Colonic mucosa (tissue), 4 donors: ENCODE results near the gene TEX54. TPM values are rescaled to one million over a fixed set of nuclear protein-coding genes. Genes with fewer than 3 reads are reported as not detected.

Experiments used
- DNase-seq: peaks from one replicate; pipeline ENCODE4 v3.0.0-alpha.2; 2020
- H3K27ac ChIP-seq: fragments of 200-600 bp; one replicate; pipeline ENCODE4 v1.8.0; 2021
- H3K27me3 ChIP-seq: fragments of 200-600 bp; one replicate; pipeline ENCODE4 v1.8.0; 2021
- H3K36me3 ChIP-seq: fragments of 200-600 bp; one replicate; pipeline ENCODE4 v1.8.0; 2021
- H3K4me1 ChIP-seq: fragments of 200-600 bp; one replicate; pipeline ENCODE4 v1.8.0; 2021; ENCODE audit warnings: mild to moderate bottlenecking
- H3K4me3 ChIP-seq: fragments of 200-600 bp; one replicate; pipeline ENCODE4 v1.8.0; 2021
- H3K9ac ChIP-seq, 2 donors: one replicate each; pipeline ENCODE4 v1.7.0; 2013; ENCODE audit warnings: control low read depth in 2 of 2, low read depth in 2 of 2, low read length in 2 of 2
- H3K9me3 ChIP-seq: fragments of 200-600 bp; one replicate; pipeline ENCODE4 v1.8.0; 2021
- intact Hi-C: fragments of 100-400 bp; cut with DNase I; formaldehyde crosslinking; loops from one replicate; pipeline ENCODE4 v1.14.1; 2022
- total RNA-seq, 2 donors: library from RNA; stranded (reverse); fragmentation: NEBNext Ultra II Directional in 1 of 2; extraction: Animal tissue kit (Norgen Biotek cat#: 25700) in 1 of 2; gene quantifications; one replicate each; pipeline ENCODE4 v1.2.1, GENCODE V29; 2021
- TF ChIP-seq, protein P1 (sequence below): fragments of 200-600 bp; IDR thresholded peaks from one replicate; pipeline ENCODE4 v1.8.0; 2022; ENCODE audit warnings: antibody characterized with exemption, mild to moderate bottlenecking
- donor health status: healthy.
- donor health status: DM: no; HTN: no; CAD: no.
- donor health status: DM: no; HTN: no; CAD: no.

TEX54 gene
- total RNA-seq, 2 donors from 2014 or later = not detected

GRCh38 chr11:62853279-62853965, 20.8 kb upstream of the TEX54 start:
- intact Hi-C loops = no loop called here
- no peak overlapping the region for H3K27ac ChIP-seq
- no peaks in the 10 kb centered on the region for H3K27me3 ChIP-seq
- H3K4me3 ChIP-seq = peak overlapping the region; percentile 87
- TF ChIP-seq, protein P1, sequence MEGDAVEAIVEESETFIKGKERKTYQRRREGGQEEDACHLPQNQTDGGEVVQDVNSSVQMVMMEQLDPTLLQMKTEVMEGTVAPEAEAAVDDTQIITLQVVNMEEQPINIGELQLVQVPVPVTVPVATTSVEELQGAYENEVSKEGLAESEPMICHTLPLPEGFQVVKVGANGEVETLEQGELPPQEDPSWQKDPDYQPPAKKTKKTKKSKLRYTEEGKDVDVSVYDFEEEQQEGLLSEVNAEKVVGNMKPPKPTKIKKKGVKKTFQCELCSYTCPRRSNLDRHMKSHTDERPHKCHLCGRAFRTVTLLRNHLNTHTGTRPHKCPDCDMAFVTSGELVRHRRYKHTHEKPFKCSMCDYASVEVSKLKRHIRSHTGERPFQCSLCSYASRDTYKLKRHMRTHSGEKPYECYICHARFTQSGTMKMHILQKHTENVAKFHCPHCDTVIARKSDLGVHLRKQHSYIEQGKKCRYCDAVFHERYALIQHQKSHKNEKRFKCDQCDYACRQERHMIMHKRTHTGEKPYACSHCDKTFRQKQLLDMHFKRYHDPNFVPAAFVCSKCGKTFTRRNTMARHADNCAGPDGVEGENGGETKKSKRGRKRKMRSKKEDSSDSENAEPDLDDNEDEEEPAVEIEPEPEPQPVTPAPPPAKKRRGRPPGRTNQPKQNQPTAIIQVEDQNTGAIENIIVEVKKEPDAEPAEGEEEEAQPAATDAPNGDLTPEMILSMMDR = no peak
- no peaks in the 10 kb centered on the region for H3K9me3 ChIP-seq
- H3K36me3 ChIP-seq = peaks cover 6% of the 10 kb centered on the region
- DNase-seq = no peak
- H3K9ac ChIP-seq = peak overlapping the region in 1 of 2 donors; percentile 98
- peaks cover 10% of the 10 kb centered on the region for H3K4me1 ChIP-seq

GRCh38 chr11:62852523-62853188, 20.0 kb upstream of the TEX54 start:
- peaks cover 6% of the 10 kb centered on the region for H3K36me3 ChIP-seq
- intact Hi-C loops = no loop called here
- H3K27me3 ChIP-seq = no peaks in the 10 kb centered on the region
- no peak for DNase-seq
- TF ChIP-seq, protein P1 = no peak
- H3K9me3 ChIP-seq = no peaks in the 10 kb centered on the region
- H3K27ac ChIP-seq = no peak overlapping the region
- peak overlapping the region in 1 of 2 donors; percentile 44 for H3K9ac ChIP-seq
- no peak overlapping the region for H3K4me3 ChIP-seq
- peaks cover 10% of the 10 kb centered on the region for H3K4me1 ChIP-seq

DNA sequence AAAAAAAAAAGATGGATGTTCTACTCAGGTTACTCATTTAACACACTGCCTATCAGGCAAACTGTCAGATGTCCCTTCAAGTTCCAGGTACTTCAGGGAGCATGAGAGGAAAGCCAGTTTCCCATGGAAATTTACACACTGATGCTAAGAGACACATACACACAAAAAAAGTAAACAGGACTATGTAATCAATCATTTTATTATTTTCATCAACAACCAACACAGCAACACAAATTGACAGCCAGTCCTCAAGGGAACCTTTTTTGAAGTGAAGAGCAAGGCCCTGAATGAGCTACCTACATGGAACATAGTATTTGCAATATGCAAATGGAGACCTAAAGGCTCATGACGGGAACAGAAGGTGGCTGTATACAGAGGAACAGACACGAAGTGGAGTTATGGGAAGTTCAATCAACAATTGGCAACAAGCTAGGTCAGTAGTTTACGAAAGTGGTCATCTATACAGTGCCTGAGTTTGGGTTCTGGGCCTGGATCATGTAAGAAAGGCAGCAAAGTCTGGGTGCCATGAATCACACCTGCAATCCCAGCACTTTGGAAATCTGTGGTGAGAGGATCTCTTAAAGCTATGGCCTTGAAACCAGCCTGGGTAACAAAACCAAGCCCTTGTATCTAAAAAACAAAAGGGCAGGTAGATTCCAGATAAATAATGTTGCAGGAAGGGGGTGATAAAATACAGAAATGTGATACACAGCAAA, 19.3 kb upstream of the TEX54 start:
- intact Hi-C loops = no loop called here

GRCh38 chr11:62850911-62851806, 18.5 kb upstream of the TEX54 start:
- Histone ChIP-seq H3K27ac (no peak overlapping the region), H3K36me3 (peaks cover 6% of the 10 kb centered on the region), H3K4me3 (no peak overlapping the region), H3K9ac (no peak overlapping the region), H3K27me3 (no peaks in the 10 kb centered on the region), H3K4me1 (peaks cover 10% of the 10 kb centered on the region), H3K9me3 (no peaks in the 10 kb centered on the region)
- intact Hi-C loops = no loop called here
- TF ChIP-seq, protein P1 = no peak
- no peak for DNase-seq

More for the DNA sequence above, 19.3 kb upstream of the TEX54 start:
- TF ChIP-seq, protein P1 = no peak
- peak overlapping the region in 1 of 2 donors; percentile 10 for H3K9ac ChIP-seq
- H3K4me1 ChIP-seq = peaks cover 10% of the 10 kb centered on the region
- no peaks in the 10 kb centered on the region for H3K9me3 ChIP-seq
- peaks cover 6% of the 10 kb centered on the region for H3K36me3 ChIP-seq
- DNase-seq = no peak
- H3K27me3 ChIP-seq = no peaks in the 10 kb centered on the region
- H3K27ac ChIP-seq = no peak overlapping the region
- H3K4me3 ChIP-seq = no peak overlapping the region

GRCh38 chr11:62847767-62848314, 15.2 kb upstream of the TEX54 start:
- H3K27me3 ChIP-seq = no peaks in the 10 kb centered on the region
- no peaks in the 10 kb centered on the region for H3K4me1 ChIP-seq
- TF ChIP-seq, protein P1 = no peak
- intact Hi-C loops = no loop called here
- no peak for DNase-seq
- peaks cover 6% of the 10 kb centered on the region for H3K36me3 ChIP-seq
- no peaks in the 10 kb centered on the region for H3K9me3 ChIP-seq
- H3K9ac ChIP-seq = no peak overlapping the region
- no peak overlapping the region for H3K27ac ChIP-seq
- H3K4me3 ChIP-seq = no peak overlapping the region
